Gastrocnemius medialis (tissue), 4 donors: ENCODE results near the gene EPHA2. TPM values are rescaled to one million over a fixed set of nuclear protein-coding genes. Genes with fewer than 3 reads are reported as not detected.

ENCODE experiments used
- ATAC-seq, 2 donors: fragments of 150-250 bp; one replicate each; pipeline ENCODE4 v1.9.1; 2016
- DNase-seq, 2 donors: peaks; one replicate each; pipeline ENCODE4 v3.0.0-alpha.2; 2019
- H3K27ac ChIP-seq, 4 donors: fragments of 200-600 bp; sonication (generic); 1 replicate in 1 of 4; 2 replicates in 3 of 4; pipeline ENCODE4 v1.5.1; 2016 to 2018; ENCODE audit warnings: mild to moderate bottlenecking in 2 of 4, moderate library complexity in 1 of 4
- H3K27me3 ChIP-seq, 3 donors: fragments of 200-600 bp; sonication (generic) in 2 of 3; 1 replicate in 1 of 3; 2 replicates in 2 of 3; pipeline versions ENCODE4 v1.5.1 to v1.6.0; 2016 to 2019; ENCODE audit warnings: mild to moderate bottlenecking in 1 of 3, moderate library complexity in 1 of 3
- H3K36me3 ChIP-seq, 2 donors: fragments of 200-600 bp; sonication (generic) in 1 of 2; one replicate each; pipeline ENCODE4 v1.5.1; 2017 to 2018
- H3K4me1 ChIP-seq, 2 donors: fragments of 200-600 bp; sonication (generic) in 1 of 2; one replicate each; pipeline ENCODE4 v1.5.1; 2016 to 2017; ENCODE audit warnings: mild to moderate bottlenecking in 2 of 2
- H3K4me3 ChIP-seq, 4 donors: fragments of 200-600 bp; sonication (generic) in 3 of 4; 1 replicate in 1 of 4; 2 replicates in 3 of 4; pipeline ENCODE4 v1.5.1; 2016 to 2019; ENCODE audit warnings: mild to moderate bottlenecking in 2 of 4
- H3K9me3 ChIP-seq, 3 donors: fragments of 200-600 bp; sonication (generic) in 2 of 3; 1 replicate in 1 of 3; 2 replicates in 2 of 3; pipeline ENCODE4 v1.5.1; 2016 to 2019
- POLR2A ChIP-seq, 2 donors: fragments of 450-650 bp; IDR thresholded peaks; one replicate each; pipeline ENCODE4 v1.6.1; 2017; ENCODE audit warnings: antibody characterized with exemption in 2 of 2, mild to moderate bottlenecking in 2 of 2, moderate library complexity in 2 of 2
- in situ Hi-C, 4 donors: fragments of 200-750 bp; cut with MboI; loops; one replicate each; pipeline versions ENCODE4 v1.15.0 to v1.8.0; 2017; ENCODE audit warnings: low sequenced_read_pairs in 4 of 4
- intact Hi-C: fragments of 100-400 bp; cut with DNase I; formaldehyde crosslinking; loops from one replicate; pipeline ENCODE4 v1.15.1; 2023; ENCODE audit warnings: low total_unique reads
- total RNA-seq, 4 donors: library from RNA; depleted of rRNA; stranded (reverse); fragments of >200 nt; gene quantifications; one replicate each; pipeline versions ENCODE4 v1.1.0 to v1.2.3, GENCODE V29; 2016
- TF ChIP-seq, protein P1 (sequence below), 5 experiments: fragments of 450-650 bp in 3 of 5; fragments of 200-600 bp in 2 of 5; sonication (generic) in 2 of 5; IDR thresholded peaks in 4 of 5; conservative IDR thresholded peaks in 1 of 5; 1 replicate in 4 of 5; 2 replicates in 1 of 5; pipeline ENCODE4 v1.5.1; 2016 to 2019; ENCODE audit warnings: antibody characterized with exemption in 5 of 5, mild to moderate bottlenecking in 3 of 5, moderate library complexity in 3 of 5

EPHA2 gene
- total RNA-seq, 4 donors from 2014 or later = 1.2 to 6.4 (median 2.9) TPM

DNA sequence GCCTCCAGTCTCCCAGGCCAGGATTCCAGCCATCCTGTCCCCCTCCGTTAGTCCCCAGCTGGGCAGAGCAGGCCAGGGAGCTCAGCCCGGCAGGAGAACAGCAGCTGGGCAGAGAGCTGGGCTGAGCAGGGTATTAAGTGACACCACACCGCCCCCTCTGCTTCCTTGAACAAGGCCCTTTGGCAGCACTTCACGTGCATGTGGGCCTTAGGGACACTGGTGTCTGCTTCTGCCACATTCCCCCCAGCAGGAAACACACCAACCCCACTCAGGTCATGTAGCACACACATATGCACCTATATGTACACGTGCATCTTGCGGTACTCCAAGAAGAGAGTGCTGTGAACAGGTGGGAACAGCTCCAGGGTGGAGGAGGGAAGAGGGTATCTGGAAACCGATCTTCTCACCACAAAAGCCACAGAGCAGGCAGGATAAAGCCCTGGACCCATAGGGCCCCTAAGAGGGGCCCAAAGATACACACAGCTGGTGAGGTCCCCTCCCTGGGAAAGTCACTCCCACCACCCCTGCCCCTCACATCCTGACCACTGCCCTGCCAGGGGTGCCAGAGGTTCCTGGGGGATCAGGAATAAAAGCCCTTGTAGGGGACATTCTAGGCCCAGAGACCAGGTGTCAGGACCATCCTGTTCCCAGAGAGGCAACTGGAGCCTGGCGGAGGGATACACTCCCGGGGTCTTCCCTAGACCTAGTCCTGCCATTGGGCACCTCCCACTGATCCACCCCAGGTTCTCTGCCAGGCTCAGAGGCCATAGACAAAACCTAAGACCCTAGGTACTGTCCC is 4.5 kb downstream of the EPHA2 start:
- TF ChIP-seq, protein P1, sequence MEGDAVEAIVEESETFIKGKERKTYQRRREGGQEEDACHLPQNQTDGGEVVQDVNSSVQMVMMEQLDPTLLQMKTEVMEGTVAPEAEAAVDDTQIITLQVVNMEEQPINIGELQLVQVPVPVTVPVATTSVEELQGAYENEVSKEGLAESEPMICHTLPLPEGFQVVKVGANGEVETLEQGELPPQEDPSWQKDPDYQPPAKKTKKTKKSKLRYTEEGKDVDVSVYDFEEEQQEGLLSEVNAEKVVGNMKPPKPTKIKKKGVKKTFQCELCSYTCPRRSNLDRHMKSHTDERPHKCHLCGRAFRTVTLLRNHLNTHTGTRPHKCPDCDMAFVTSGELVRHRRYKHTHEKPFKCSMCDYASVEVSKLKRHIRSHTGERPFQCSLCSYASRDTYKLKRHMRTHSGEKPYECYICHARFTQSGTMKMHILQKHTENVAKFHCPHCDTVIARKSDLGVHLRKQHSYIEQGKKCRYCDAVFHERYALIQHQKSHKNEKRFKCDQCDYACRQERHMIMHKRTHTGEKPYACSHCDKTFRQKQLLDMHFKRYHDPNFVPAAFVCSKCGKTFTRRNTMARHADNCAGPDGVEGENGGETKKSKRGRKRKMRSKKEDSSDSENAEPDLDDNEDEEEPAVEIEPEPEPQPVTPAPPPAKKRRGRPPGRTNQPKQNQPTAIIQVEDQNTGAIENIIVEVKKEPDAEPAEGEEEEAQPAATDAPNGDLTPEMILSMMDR (IDR thresholded peaks at IDR 0.05 in 4 of 5, conservative IDR thresholded peaks at IDR 0.05 in 1 of 5) = no peak
- TF ChIP-seq POLR2A (IDR thresholded peaks at IDR 0.05) = no peak
- intact Hi-C loops (no loop called here), in situ Hi-C loops (no loop called here)
- H3K36me3 ChIP-seq = peaks cover 0 to 13% of the 10 kb centered on the region in 2 donors
- H3K27me3 ChIP-seq = peaks cover 7 to 13% (median 8%) of the 10 kb centered on the region in 3 donors
- no peaks in the 10 kb centered on the region for H3K9me3 ChIP-seq
- H3K4me3 ChIP-seq = peak overlapping the region in 1 of 4 donors; percentile 1
- H3K27ac ChIP-seq = peak overlapping the region; percentile 47 to 84 (median 80)
- ATAC-seq (peak in 1 of 2 donors; percentile 22), DNase-seq (no peak)
- H3K4me1 ChIP-seq = peaks cover 32 to 56% of the 10 kb centered on the region in 2 donors

- Histone ChIP-seq H3K4me3 (no peak overlapping the region), H3K4me1 (peaks cover 41 to 65% of the 10 kb centered on the region in 2 donors), H3K36me3 (peaks cover 0 to 13% of the 10 kb centered on the region in 2 donors), H3K27ac (peak overlapping the region; percentile 47 to 84 (median 80)), H3K9me3 (no peaks in the 10 kb centered on the region), H3K27me3 (peaks cover 15 to 22% (median 16%) of the 10 kb centered on the region in 3 donors)
- intact Hi-C loops (no loop called here), in situ Hi-C loops (no loop called here)
- DNase-seq (no peak), ATAC-seq (no peak)
- TF ChIP-seq, protein P1 (IDR thresholded peaks at IDR 0.05 in 4 of 5, conservative IDR thresholded peaks at IDR 0.05 in 1 of 5) = no peak
- no peak for TF ChIP-seq POLR2A (IDR thresholded peaks at IDR 0.05)
These were observed 5.4 kb downstream of the EPHA2 start for GRCh38 chr1:16150508-16150907.

GRCh38 chr1:16149702-16150488 is 6.0 kb downstream of the EPHA2 start:
- Histone ChIP-seq H3K4me1 (peaks cover 47 to 64% of the 10 kb centered on the region in 2 donors), H3K4me3 (no peak overlapping the region), H3K27me3 (peaks cover 20 to 28% (median 21%) of the 10 kb centered on the region in 3 donors), H3K36me3 (peaks cover 0 to 13% of the 10 kb centered on the region in 2 donors), H3K27ac (peak overlapping the region in 3 of 4 donors; percentile 47 to 82 (median 79)), H3K9me3 (no peaks in the 10 kb centered on the region)
- intact Hi-C loops (loop anchor here (5.0 kb wide), 1 partner anchor 32 kb away; no protein-coding TSS in a partner anchor), in situ Hi-C loops (no loop called here)
- DNase-seq = no peak
- TF ChIP-seq POLR2A (IDR thresholded peaks at IDR 0.05) = no peak
- TF ChIP-seq, protein P1 (IDR thresholded peaks at IDR 0.05 in 4 of 5, conservative IDR thresholded peaks at IDR 0.05 in 1 of 5) = no peak
- ATAC-seq = no peak

DNA sequence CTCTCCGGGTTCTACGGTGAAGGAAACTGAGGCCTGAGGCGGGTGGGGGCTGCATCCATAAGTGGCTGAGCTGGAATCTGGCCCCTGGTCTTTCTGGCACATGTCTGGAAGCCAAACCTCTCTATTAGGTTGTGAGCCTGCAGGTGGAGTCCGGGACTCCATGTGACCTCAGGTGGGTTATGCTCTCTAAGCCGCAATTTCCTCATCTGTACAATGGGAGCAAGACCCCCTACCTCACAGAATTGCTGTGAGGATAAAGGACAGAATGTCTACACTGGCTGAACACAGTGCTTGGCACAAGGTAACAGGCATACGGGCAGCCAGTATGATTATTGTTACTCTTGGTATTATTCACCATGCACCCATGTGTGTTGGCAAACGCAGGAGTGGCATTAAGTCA is 6.7 kb downstream of the EPHA2 start:
- H3K9me3 ChIP-seq = no peaks in the 10 kb centered on the region
- intact Hi-C loops (loop anchor here (5.0 kb wide), 1 partner anchor 33 kb away; no protein-coding TSS in a partner anchor), in situ Hi-C loops (no loop called here)
- H3K27ac ChIP-seq = no peak overlapping the region
- TF ChIP-seq POLR2A (IDR thresholded peaks at IDR 0.05) = no peak
- TF ChIP-seq, protein P1 (IDR thresholded peaks at IDR 0.05 in 4 of 5, conservative IDR thresholded peaks at IDR 0.05 in 1 of 5) = no peak
- H3K4me1 ChIP-seq = peaks cover 50 to 60% of the 10 kb centered on the region in 2 donors
- H3K27me3 ChIP-seq = peaks cover 17 to 32% (median 23%) of the 10 kb centered on the region in 3 donors
- DNase-seq (no peak), ATAC-seq (no peak)
- no peak overlapping the region for H3K4me3 ChIP-seq
- H3K36me3 ChIP-seq = peaks cover 0 to 13% of the 10 kb centered on the region in 2 donors
